Heart left ventricle (tissue), 13 donors: Measurements from ENCODE around the gene EDA.

Experiments
- POLR2A ChIP-seq, 2 donors: fragments of 450-650 bp; IDR thresholded peaks; one replicate each; pipeline ENCODE4 v1.6.1; 2017; ENCODE audit warnings: antibody characterized with exemption in 2 of 2, mild to moderate bottlenecking in 2 of 2, moderate library complexity in 2 of 2
- TF ChIP-seq, protein P1 (sequence below), 12 donors: fragments of 200-600 bp; sonication (generic) in 4 of 12; IDR thresholded peaks; one replicate each; pipeline versions ENCODE4 v1.5.0 to v1.8.0; 2018 to 2022; ENCODE audit warnings: antibody characterized with exemption in 12 of 12, mild to moderate bottlenecking in 5 of 12
- donor health status: ischemic (EF 13 %, LVEDD 7.1; RV severe dilation, severe dysfunction).
- donor health status: DM: no; HTN: yes; CAD: no.
- donor health status: DM: no; HTN: no; CAD: no.
- donor health status: ischemic (EF 25% LVEDD 6.9; RV normal size, moderate dysfunction).
- donor health status: ischemic (EF 25% LVEDD 5.7; RV mildly dilated, moderate dysfunction).
- donor health status: ischemic (EF 35%, LVEDD 5.7; RV mildly dilated, moderate dysfunction).
- donor health status: nonischemic (EF 11% LVEDD 7.7; RV severe dilation, severe dysfunction).
- donor health status: DM: yes; HTN: yes; CAD: no.
- donor health status: PGD.
- donor health status: ischemic (EF 29% LVEDD 5.4; RV normal size, mild dysfunction).
- donor health status: nonischemic (EF 23%, LVEDD 6.1; RV moderate dilation, normal function).

DNA sequence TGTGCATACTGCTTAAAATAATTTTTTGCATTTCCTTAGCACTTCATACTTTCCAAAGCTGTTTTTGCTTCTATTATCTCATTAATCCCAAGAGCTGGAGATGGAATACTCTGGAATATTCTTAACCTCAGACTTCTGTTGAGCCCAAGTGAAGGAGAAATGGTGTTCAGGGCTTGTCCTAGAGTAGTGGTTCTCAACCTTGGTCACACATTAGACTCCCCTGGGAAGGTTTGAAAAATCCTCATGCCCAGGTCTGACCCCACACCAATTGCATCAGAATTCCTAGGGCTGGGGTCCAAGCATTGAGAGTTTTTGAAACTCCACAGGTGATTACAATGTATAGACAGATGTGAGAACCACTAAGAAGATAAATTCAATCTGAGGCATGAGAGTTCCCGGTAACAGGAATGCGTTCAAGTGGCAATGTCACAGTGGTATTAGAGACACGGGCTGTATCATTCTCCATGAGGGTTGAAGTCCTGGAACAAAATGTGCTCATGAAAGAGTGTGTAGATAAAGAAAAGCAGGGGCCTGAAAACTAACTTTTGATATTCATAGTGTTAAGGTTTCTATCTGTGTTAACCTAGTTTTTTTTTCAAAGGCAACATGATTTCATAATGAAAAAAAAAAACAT lies 385.9 kb downstream of the EDA start:
- no peak for TF ChIP-seq POLR2A (IDR thresholded peaks at IDR 0.05)
- TF ChIP-seq, protein P1, sequence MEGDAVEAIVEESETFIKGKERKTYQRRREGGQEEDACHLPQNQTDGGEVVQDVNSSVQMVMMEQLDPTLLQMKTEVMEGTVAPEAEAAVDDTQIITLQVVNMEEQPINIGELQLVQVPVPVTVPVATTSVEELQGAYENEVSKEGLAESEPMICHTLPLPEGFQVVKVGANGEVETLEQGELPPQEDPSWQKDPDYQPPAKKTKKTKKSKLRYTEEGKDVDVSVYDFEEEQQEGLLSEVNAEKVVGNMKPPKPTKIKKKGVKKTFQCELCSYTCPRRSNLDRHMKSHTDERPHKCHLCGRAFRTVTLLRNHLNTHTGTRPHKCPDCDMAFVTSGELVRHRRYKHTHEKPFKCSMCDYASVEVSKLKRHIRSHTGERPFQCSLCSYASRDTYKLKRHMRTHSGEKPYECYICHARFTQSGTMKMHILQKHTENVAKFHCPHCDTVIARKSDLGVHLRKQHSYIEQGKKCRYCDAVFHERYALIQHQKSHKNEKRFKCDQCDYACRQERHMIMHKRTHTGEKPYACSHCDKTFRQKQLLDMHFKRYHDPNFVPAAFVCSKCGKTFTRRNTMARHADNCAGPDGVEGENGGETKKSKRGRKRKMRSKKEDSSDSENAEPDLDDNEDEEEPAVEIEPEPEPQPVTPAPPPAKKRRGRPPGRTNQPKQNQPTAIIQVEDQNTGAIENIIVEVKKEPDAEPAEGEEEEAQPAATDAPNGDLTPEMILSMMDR (IDR thresholded peaks at IDR 0.05), result no peak
